K562 (cell line): ENCODE measurements around the gene NEB. TPM values are rescaled to one million over a fixed set of nuclear protein-coding genes. Genes with fewer than 3 reads are reported as not detected.
A peak's percentile ranks its signal among the peaks of the same experiment; 100 is the strongest.

Experiments used
- ARID1B ChIP-seq: fragments of 450-650 bp; IDR thresholded peaks from 2 replicates; pipeline ENCODE4 v1.6.1; 2016; ENCODE audit warnings: antibody characterized with exemption, mild to moderate bottlenecking, inconsistent platforms
- ATF4 ChIP-seq: fragments of 450-650 bp; formaldehyde crosslinking; IDR thresholded peaks from 2 replicates; pipeline ENCODE4 v1.4.0; 2022; ENCODE audit warnings: mild to moderate bottlenecking, moderate library complexity
- ATF7 ChIP-seq: fragments of 450-650 bp; IDR thresholded peaks from 2 replicates; pipeline ENCODE4 v1.7.1; 2014; ENCODE audit warnings: mild to moderate bottlenecking, moderate library complexity
- GATA2 ChIP-seq: sonication (generic); formaldehyde crosslinking; IDR thresholded peaks from 2 replicates; pipeline ENCODE4 v1.4.0; 2020; ENCODE audit warnings: mild to moderate bottlenecking, missing genetic modification reagents
- HES1 ChIP-seq: fragments of 450-650 bp; IDR thresholded peaks from 2 replicates; pipeline ENCODE4 v1.6.1; 2016; ENCODE audit warnings: low read depth, mild to moderate bottlenecking, moderate library complexity
- L3MBTL2 ChIP-seq: fragments of 450-650 bp; IDR thresholded peaks from 2 replicates; pipeline ENCODE4 v1.6.1; 2016; ENCODE audit warnings: mild to moderate bottlenecking, moderate library complexity
- SOX6 ChIP-seq: fragments of 450-650 bp; IDR thresholded peaks from 2 replicates; pipeline ENCODE4 v1.6.1; 2014; ENCODE audit warnings: mild to moderate bottlenecking
- TAL1 ChIP-seq: fragments of 450-650 bp; IDR thresholded peaks from 2 replicates; pipeline ENCODE4 v1.6.1; 2016; ENCODE audit warnings: mild to moderate bottlenecking
- TCF3 ChIP-seq: sonication (generic); formaldehyde crosslinking; IDR thresholded peaks from 2 replicates; pipeline ENCODE4 v1.4.0; 2020; ENCODE audit warnings: mild to moderate bottlenecking, missing genetic modification reagents
- TRIM24 ChIP-seq, 2 experiments: fragments of 450-650 bp; IDR thresholded peaks; 2 replicates each; pipeline ENCODE4 v1.6.1; 2016
- ZBTB33 ChIP-seq: sonication (generic); formaldehyde crosslinking; IDR thresholded peaks from 2 replicates; pipeline ENCODE4 v1.8.1; 2023; ENCODE audit warnings: mild to moderate bottlenecking, missing genetic modification reagents
- ZNF589 ChIP-seq: fragments of 200-800 bp; sonication (Bioruptor generic); IDR thresholded peaks from 2 replicates; pipeline ENCODE4 v1.6.1; 2016; ENCODE audit warnings: low read depth, missing genetic modification characterization, missing compliant biosample characterization
- polyA plus RNA-seq, 8 experiments: library from polyadenylated mRNA; depleted of rRNA in 4 of 8; stranded (reverse) in 5 of 8; unstranded in 3 of 8; fragments of >200 nt; fragmentation: Nextera tagmentation in 2 of 8; fragmentation: Illumina TruSeq in 1 of 8; extraction: Ambion mirVana in 2 of 8; extraction: Trizol in 1 of 8; gene quantifications; 2 replicates each; pipeline versions ENCODE4 v1.2.1 to v1.2.3, GENCODE V29; 2011 to 2014; ENCODE audit warnings: inconsistent platforms in 1 of 8, missing spikeins in 1 of 8
- total RNA-seq, 7 experiments: library from RNA; depleted of rRNA in 6 of 7; stranded (reverse); fragments of >200 nt in 6 of 7; fragmentation: Illumina TruSeq in 2 of 7; extraction: Trizol in 2 of 7; gene quantifications; 2 replicates each; pipeline versions ENCODE4 v1.2.1 to v1.2.3, GENCODE V29; 2011 to 2021; ENCODE audit warnings: low replicate concordance in 1 of 7

NEB gene
- total and polyA plus RNA-seq, 9 of the 15 experiments (the other 6 are each of a cell fraction or from before 2014, with no cell fraction given): 1.7 to 3.8 (median 2.9) TPM

GRCh38 chr2:151557883-151558282, 176.4 kb downstream of the NEB start (continued):
- TF ChIP-seq TRIM24 (IDR thresholded peaks at IDR 0.05) (peak; percentile 63 to 78; a peak in 2 of 4 replicates), ZBTB33 (0 out of 2 replicates have a peak, but pooled peaks have one; percentile 27), HES1 (0 out of 2 replicates have a peak, but pooled peaks have one; percentile 17), L3MBTL2 (0 out of 2 replicates have a peak, but pooled peaks have one; percentile 20), TAL1 (peak; percentile 32; the same call in 1 of the 2 replicates), ZNF589 (CRISPR knock-in tag) (peak; percentile 71; the same call in 1 of the 2 replicates), ARID1B (peak; percentile 72), GATA2 (CRISPR knock-in tag) (peak; percentile 48; the same call in 1 of the 2 replicates), SOX6 (peak; percentile 77), ATF4 (peak; percentile 94), ATF7 (peak; percentile 74), TCF3 (CRISPR knock-in tag) (peak; percentile 42)
